Activated effector memory CD4-positive, alpha-beta T cell treated with anti-CD3 and anti-CD28 coated beads, Interleukin-2, amount 50 U/mL, for 16 hours (primary cell): Measurements from ENCODE around the gene PDIA4.
"Not testable (repeated sequence)": the region's sequence is repeated elsewhere in the genome, so short reads cannot be mapped to it uniquely, and the experiment has no call there.

ENCODE experiments used
- DNase-seq: peaks from one replicate; pipeline ENCODE4 v3.0.0-alpha.2; 2020

The PDIA4 gene

GRCh38 chr7:149001427-149002068 lies 26.8 kb downstream of the PDIA4 start:
- DNase-seq: no peak

GRCh38 chr7:149000961-149001360 lies 27.3 kb downstream of the PDIA4 start:
- DNase-seq: no peak

DNA sequence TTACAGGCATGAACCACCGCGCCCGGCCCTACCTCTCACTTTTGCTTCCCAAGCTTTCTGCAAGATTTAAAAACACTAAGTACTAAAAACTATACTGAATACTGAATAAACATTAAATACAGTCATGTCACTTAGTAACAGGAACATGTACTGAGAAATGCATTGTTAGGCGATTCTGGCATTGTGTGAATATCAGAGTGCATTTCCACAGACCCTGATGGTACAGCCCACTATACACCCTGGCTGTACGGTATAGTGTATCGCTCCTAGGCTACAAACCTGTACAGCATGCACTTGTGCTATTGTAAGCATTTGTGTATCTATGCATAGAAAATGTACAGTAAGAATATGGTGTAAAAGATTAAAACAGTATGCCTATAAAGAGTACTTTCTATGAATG lies 29.1 kb downstream of the PDIA4 start:
- no peak for DNase-seq

DNA sequence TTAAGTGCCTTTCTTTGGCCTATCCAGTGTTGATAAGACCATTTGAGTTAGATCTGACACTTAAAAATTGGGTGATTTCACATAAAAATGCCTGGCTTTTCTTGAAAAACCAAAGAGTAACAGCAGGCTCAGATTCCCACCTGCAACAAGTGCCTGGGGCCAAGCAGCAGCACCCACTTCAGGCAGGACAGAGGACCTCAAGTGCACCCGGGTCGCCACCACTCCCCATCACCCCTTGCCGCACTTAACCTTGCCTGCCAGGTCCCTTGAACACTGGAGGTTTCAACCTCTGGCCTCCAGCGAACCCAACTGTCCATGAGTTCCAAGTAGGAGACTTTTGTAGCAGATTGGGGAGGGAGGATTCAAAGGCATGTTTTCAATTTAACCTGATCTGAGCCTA lies 30.8 kb downstream of the PDIA4 start:
- DNase-seq: no peak

DNA sequence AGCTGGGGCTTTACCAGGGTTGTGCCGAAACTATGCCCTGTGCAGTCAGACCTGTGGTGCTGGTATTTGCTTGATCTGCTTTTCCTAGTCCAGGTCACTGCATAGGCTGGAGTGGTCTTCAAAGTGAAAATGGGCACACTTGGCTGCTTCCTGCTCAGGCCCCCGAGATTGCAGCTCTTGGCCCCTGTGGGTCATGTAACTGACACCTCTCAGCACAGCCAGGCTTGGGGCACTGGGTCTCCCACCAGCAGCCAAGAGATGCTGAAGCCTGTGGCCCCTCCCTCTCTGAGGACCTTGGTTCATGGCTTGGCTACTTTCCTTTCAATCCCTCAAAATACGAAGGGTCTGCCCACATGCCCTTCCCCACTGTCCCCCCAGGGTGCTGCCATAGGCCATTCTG lies 33.7 kb downstream of the PDIA4 start:
- DNase-seq: no peak

GRCh38 chr7:148993193-148993592 lies 35.1 kb downstream of the PDIA4 start:
- no peak for DNase-seq

DNA sequence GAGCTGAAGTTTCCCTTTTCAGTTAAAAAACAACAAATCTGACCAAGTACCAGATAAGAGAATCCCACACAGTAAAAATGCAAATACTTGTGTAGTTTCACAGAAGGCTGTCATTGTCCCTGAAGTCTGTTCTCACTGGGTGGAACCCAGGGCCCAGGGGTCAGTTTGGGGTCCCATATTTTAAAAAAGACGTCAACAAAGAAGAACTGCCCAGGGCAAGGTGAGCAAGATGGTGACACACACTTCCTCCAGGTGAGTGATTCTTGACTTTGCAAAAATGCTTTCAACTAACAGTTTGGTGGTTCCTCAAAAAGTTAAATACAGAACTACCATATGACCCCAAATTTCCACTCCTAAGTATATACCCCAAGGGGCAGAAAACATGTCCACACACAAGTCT lies 36.8 kb downstream of the PDIA4 start:
- DNase-seq: no peak

GRCh38 chr7:148987751-148988512 lies 40.4 kb downstream of the PDIA4 start:
- peak; percentile 65 for DNase-seq

GRCh38 chr7:148987010-148987750 lies 41.1 kb downstream of the PDIA4 start:
- peak; percentile 92 for DNase-seq

GRCh38 chr7:148986742-148987009 lies 41.6 kb downstream of the PDIA4 start:
- DNase-seq: no peak

GRCh38 chr7:148983200-148984146 lies 44.8 kb downstream of the PDIA4 start:
- peak; percentile 94 for DNase-seq

- DNase-seq: no peak
Measured at GRCh38 chr7:148982654-148983199, 45.6 kb downstream of the PDIA4 start.

- DNase-seq: no peak
Measured at GRCh38 chr7:148979827-148980226, 48.5 kb downstream of the PDIA4 start.

- DNase-seq: not testable (repeated sequence)
Measured at GRCh38 chr7:148979072-148979471, 49.2 kb downstream of the PDIA4 start.

DNA sequence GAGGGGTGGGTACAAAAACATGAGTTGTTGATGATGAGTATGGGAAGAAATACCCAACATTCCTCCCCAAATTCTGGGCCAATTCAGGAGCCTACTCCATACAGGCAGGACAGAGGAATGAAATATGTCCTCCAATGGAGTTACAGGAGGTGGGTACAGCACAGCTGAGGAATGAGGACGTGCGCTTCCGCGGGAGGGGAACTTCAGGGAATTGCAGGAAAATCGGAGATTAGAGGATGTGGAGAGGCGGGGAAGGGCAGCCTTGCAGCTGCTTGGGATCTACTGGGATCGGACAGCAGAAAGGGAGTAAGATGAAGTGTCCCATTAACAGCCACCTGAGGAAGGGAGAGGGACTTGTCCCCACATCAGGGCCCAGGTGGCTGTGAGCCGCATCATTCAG lies 50.2 kb downstream of the PDIA4 start:
- DNase-seq: no peak

GRCh38 chr7:148975896-148976295 lies 52.4 kb downstream of the PDIA4 start:
- DNase-seq: no peak

- no peak for DNase-seq
Measured at GRCh38 chr7:148973256-148973655, 55.0 kb downstream of the PDIA4 start.

- peak; percentile 21 for DNase-seq
Measured at GRCh38 chr7:148972375-148972774, 55.9 kb downstream of the PDIA4 start.

GRCh38 chr7:148967602-148968001 lies 60.7 kb downstream of the PDIA4 start:
- no peak for DNase-seq

DNA sequence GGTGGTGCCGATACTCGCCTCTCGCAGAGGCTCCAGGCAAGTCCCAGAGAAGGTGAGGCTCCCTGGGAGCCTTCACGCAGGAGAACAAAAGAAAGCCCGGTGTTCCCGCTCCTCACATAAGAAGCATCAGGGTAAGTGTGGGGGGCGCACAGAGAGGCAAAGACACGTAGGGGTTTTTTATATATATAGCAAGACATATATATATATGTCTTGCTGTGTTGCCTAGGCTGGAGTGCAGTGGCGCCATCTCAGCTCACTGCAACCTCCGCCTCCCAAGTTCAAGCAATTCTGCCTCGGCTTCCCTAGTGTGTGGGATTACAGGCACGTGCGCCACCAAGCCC lies 61.3 kb downstream of the PDIA4 start:
- no peak for DNase-seq

DNA sequence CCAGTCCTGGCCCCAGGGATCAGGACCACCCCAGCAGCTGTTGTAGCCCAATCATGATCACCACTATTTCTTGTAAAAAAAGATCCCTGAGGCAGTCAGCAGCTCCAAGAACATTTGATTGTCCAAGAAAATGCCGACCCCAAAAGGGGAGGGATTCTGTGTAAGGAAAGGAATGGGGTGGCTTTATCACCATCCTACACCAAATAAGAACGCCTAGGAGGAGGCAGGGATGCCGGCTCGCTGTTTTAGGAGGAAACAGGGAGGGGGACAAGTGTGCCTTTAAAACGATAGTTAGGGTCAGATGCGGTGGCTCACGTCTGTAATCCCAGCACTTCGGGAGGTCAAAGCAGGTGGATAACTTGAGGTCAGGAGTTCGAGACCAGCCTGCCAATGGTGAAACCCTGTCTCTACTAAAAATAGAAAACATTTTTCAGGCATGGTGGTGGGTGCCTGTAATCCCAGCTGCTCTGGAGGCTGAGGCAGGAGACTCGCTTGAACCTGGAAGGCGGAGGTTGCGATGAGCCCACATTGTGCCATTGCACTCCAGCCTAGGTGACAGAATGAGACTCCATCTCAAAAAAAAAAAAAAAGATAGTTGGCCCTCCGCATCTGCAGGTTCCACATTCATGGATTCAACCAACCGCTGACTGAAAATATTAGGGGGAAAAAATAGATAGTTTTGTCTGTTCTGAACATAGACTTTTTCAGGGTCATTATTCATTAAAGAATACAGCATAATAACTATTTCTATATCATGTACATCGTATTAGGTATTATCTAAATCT lies 63.6 kb downstream of the PDIA4 start:
- DNase-seq: no peak
